Limb (tissue), 2 donors: ENCODE measurements around the gene PITRM1.

Source experiments
- DNase-seq, 2 donors: peaks; one replicate each; pipeline ENCODE4 v3.0.0-alpha.2; 2016; ENCODE audit errors: extremely low spot score in 2 of 2

PITRM1 gene

GRCh38 chr10:3104251-3104918 lies 68.2 kb downstream of the PITRM1 start:
- DNase-seq: no peak

GRCh38 chr10:3103646-3104045 lies 68.9 kb downstream of the PITRM1 start:
- no peak for DNase-seq

DNA sequence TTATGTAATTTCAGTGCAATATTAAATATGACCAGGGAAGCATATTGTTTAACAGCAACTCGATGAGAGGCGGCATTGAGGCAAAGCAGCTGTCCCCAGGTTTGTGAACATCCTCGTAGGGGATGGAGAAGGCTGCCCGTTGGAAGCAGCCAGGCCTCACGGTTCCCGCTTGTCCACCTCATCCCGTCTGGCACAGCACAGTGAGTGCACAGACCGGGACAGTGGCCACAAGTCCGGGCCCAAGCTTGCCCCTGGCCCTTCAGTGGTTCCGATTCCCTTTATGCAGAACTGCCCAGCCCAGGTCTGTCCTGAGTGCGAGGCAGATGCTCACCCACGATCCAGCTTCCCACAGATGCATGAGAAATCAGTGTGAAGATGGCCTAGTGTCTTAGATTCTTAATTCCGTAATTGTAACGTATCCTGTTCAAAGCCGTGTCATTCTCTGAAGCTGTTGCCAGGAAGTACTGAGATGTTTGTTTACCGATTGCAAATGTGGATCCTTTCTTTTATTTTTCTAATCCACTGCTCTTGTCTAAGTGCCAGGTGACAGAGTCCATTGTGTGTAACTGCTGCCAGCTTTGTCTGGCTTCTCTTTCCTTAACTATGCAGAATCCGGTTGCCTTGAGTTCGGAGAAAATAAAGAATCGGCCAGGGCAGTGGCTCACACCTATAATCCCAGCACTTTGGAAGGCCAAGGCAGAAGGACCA lies 69.7 kb downstream of the PITRM1 start:
- DNase-seq: no peak

- DNase-seq: no peak
Observed at GRCh38 chr10:3100856-3101640, 71.5 kb downstream of the PITRM1 start.

DNA sequence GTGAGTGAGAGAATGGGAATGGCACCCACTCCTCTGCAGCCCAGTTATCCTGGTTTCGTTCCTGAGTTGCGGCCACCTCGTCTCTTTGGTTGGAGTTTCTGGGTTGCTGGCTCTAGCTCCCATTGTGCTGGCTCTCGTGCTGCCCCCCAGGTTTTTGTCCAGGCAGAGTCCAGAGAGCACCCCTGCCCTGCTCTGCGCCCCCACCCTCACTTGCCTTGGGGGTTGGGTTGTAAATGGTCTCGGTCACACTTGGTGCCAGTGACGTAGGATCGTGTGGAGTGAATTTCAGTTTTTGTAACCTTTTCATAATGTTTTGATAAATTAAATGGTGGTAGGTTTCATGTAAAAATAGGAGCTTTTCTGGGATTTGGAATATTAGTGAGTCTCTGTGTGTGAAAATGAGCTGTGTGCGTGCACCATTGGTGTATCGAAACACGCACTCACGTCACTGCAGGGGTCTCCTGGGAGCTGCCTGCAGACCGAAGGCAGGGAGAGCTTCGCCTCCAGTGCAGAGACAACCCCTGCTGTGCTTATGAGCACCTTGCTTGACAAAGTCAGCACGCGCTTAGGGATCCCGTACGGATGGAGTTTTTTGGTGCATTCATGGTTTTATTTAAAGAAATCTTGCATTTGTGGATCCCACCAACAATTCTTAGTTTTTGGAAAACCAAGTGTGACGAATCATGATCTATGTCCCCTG lies 72.3 kb downstream of the PITRM1 start:
- no peak for DNase-seq

- DNase-seq: no peak
Observed at GRCh38 chr10:3099291-3100092, 73.1 kb downstream of the PITRM1 start.

GRCh38 chr10:3098689-3099088 lies 73.9 kb downstream of the PITRM1 start:
- no peak for DNase-seq

GRCh38 chr10:3097160-3097559 lies 75.4 kb downstream of the PITRM1 start:
- no peak for DNase-seq

GRCh38 chr10:3096149-3096548 lies 76.4 kb downstream of the PITRM1 start:
- DNase-seq: no peak

- DNase-seq: peak in 1 of 2 donors; percentile 21
Observed at GRCh38 chr10:3095373-3096139, 77.0 kb downstream of the PITRM1 start.

- no peak for DNase-seq
Observed at GRCh38 chr10:3094609-3095036, 78.0 kb downstream of the PITRM1 start.

GRCh38 chr10:3093996-3094395 lies 78.6 kb downstream of the PITRM1 start:
- no peak for DNase-seq

DNA sequence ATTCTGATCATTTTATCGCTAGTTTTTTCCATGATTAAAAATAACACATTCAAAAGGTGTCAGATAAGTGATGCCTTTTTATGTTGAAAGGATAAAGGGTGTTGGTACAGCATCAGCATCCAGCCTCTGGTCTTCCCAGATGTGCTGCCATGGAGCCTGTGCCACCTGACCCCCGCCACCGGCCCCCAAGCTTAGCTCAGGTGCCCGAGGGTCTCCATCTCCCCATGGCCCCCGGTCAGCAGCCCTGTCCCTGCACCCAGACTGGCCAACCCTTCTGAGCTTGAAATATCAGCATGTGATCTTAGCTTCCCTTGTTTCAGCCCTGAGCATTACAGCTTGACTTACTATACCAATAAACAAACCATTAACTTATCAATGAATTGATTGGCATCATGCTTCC lies 80.7 kb downstream of the PITRM1 start:
- DNase-seq: no peak

GRCh38 chr10:3090914-3091787 lies 81.4 kb downstream of the PITRM1 start:
- peak; percentile 32 to 66 for DNase-seq

DNA sequence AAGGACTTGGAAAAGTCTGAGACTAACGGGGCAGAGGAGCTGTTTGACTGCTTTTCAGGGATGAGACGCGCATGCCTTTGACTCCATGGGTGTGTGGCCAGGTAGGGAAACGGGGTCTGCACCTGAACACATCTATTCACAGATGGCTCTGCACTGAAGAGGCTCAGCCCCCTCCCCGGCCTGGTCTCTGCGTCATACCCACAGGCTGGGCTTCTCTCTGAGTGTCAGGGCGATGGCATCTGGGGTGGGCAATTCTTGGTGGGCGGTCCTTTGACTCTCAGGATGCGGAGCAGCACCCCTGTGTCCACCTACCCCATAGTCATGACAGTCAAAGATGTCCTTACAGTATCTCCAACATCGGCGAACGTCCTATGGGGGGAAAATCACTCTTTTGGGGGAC lies 82.2 kb downstream of the PITRM1 start:
- DNase-seq: no peak
